NCI-H146 treated with DMSO at 0.1 percent for 48 hours (cell line): ENCODE measurements around the gene ANKRD2.
"Not testable (repeated sequence)": the region's sequence is repeated elsewhere in the genome, so short reads cannot be mapped to it uniquely, and the experiment has no call there.

Experiments
- DNase-seq: peaks from one replicate; lab custom pipeline; 2025; ENCODE audit not compliant: unreplicated experiment; lab: John Stamatoyannopoulos, UW

Gene ANKRD2, protein sequence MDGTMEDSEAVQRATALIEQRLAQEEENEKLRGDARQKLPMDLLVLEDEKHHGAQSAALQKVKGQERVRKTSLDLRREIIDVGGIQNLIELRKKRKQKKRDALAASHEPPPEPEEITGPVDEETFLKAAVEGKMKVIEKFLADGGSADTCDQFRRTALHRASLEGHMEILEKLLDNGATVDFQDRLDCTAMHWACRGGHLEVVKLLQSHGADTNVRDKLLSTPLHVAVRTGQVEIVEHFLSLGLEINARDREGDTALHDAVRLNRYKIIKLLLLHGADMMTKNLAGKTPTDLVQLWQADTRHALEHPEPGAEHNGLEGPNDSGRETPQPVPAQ

DNA sequence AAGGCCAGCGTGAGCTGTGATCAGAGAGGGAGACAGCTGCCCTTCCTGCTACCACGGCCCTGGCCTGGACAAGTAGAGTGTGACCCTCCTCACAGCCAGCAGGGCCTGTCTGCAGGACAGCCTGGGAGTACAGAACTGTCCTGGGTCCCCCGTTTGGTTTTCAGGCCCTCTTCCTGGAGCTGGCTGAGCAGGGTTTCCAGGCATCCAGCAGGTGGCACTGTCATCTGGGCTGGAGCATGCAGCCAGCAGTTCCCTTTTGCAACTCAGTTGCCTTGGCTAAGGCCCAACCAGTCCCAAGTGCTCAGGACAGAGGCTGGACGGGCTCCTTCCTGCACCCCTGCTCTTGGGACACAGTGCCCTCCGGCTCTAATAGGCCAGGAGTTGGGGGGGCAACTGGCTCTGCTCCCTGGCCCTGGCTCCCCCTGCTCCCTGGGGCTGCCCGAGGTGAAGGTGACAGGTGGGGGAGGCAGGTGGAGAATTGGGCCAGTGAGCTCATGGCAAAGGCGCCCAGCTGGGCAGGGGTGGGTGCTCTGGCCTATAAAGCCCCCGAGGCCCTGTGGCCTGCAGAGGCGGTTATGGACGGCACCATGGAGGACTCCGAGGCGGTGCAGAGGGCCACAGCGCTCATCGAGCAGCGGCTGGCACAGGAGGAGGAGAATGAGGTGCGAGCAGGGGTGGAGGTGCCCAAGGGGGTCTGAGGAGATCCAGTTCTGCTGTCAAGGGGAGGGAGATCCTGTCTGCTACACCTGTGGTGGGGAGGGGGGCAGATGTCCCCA lies at the start of gene ANKRD2:
Gene ANKRD2, plus strand, starts transcription at position 566 of the 776 bp plus-strand sequence. Its CDS starts 10 bp downstream, at position 576.
- peak; percentile 21 for DNase-seq

DNA sequence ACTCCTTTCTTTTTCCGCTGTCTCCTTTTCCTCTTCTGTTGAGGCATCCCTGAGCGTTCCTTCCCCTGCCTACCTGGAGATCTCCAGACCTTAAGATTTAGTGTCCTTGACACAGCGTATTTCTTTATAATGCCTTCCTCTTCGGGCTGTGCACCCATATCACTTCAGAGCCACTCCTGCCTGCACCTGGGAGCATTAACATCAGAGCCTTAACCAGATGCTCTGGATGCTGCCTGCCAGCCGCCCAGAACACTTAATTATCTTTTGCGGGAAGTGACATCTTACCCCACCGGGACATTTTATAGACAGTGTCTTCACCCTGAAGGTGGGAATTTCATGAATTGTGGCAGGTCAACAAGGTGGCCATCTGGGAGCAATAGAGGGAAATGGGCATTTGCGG lies 49.6 kb upstream of the ANKRD2 start:
- no peak for DNase-seq

DNA sequence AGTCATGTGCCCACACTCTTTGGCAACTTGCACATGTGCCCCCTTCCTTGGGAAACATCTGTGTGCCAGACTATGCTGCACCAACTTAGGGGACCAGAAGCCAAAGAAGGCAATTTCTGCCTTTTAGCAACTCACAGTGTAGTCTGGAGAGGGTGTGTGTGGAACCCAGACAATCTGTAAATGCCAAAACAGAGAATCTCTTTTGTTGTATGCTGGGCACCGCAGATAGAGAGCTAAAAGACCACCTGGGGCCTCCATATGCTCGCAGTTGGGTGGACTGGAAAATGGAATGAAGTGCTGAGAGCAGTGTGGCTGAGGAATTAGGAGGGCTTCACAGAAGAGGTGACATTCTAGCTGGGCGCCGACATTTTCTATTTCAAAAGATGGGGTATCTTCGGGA lies 47.5 kb upstream of the ANKRD2 start:
- DNase-seq = no peak

DNA sequence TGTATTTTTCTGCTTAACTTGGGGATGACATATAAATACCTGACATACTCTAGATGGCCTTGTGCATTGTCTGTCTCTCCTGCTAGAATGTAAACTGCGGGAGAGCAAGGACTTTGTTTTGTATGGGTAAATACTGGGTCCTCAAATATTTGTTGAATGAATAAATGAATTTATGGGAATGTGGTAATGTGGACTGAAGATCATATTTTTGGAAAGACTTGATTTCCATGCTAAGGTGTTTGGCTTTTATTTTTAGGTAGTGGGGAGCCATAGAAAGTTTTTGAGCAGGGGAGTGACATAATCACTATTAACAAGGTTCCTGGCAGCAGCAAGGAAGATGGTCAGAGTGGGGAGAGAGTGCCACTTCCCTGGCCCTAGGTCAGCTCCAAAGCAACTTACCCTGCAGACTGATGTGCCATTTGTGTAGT lies 46.9 kb upstream of the ANKRD2 start:
- no peak for DNase-seq

DNA sequence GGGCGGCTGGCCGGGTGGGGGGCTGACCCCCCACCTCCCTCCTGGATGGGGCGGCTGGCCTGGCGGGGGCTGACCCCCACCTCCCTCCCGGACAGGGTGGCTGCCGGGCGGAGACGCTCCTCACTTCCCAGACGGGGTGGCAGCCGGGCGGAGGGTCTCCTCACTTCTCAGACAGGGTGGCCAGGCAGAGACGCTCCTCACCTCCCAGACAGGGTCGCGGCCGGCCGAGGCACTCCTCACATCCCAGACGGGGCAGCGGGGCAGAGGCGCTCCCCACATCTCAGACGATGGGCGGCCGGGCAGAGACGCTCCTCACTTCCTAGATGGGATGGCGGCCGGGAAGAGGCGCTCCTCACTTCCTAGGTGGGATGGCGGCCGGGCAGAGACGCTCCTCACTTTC lies 43.7 kb upstream of the ANKRD2 start:
- not testable (repeated sequence) for DNase-seq

DNA sequence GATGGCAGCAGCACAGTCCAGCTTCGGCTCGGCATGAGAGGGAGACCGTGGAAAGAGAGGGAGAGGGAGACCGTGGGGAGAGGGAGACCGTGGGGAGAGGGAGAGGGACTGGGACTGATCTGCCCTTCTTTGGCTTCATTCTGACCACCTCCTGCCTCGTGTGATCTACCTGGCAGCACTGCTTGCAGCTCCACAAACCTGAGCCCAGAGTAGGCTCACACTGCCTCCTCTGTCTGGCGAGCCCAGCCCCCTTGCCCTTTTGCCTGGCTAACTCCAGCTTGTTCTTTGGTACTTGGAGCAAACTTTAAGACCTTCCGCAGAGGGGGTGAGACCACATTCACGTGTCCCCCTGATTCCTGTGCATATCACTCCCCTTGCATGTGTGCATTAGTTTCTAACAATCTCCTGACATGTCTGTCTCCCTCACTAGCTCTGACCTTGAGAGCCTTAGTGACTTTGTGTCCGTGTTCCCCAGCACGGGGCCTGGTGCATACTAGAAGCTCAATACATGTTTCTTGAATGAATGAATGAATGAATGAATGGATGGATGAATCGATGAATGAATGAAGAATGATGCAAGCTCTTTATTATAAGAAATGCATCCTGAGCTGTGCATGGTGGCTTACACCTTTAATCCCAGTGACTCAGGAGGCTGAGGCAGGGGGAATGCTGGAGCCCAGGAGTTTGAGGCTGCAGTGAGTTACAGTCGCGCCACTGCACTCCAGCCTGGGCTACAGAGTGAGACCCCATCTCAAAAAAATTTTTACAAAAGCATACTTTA lies 42.7 kb upstream of the ANKRD2 start:
- DNase-seq = no peak

DNA sequence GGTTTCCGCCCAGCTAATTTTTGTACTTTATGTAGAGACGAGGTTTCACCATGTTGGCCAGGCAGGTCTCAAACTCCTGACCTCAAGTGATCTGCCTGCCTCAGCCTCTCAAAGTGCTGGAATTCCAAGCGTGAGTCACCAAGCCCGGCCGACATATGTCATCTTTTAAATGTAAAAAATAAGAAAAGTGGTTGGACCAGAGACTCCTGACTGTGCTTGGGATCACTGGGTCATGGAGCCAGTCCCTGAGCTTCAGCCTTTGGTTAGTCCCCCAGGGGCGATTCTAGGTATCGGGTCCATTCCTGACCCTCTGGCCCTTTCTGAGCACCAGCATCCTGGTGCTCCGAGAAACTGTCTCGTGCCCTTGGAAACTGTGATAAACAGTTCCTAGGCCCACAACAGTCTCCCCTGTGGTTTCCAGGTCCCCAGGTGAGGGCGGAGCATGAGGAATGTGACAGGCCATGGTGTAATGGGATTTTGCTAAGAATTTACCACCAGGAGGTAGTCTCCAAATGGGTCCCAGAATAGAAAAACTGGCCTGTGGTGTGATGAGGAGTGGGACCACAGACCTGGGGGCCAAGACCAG lies 41.1 kb upstream of the ANKRD2 start:
- DNase-seq = no peak

DNA sequence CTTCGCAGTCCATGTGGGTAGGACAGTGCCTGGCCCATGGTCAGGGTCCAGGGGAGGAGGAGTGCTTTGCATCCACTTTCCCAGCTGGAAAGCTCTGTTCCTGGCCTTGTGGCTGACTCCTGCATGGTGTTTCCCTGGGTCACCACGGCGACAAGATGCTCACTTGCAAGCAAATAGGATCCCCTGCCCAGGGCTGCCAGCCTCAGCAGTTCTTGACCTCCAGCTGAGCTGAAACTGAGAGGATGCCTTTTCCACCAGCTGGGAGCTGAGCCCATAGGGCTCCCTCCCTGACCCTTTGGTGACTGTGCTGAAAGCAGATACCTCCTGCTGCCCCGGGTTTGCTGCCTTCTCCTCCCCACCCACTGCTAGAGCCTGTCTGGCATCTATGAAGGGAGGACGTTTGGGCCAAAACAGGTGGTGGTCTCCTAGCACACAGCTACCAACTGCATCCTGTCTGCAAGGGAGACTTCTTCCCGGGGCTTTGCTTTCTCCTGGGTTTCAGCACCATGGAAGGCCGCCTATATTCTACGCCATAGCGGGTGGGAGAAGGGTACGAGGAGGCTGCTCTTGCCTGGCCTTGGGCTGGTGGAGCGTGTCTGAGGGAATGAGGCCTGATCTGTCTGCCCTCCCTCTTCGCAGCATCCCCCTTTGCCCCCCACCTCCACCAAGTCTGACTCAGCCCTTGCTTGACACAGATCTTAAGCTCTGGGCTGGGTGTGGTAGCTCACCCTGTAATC lies 39.5 kb upstream of the ANKRD2 start:
- DNase-seq = no peak

DNA sequence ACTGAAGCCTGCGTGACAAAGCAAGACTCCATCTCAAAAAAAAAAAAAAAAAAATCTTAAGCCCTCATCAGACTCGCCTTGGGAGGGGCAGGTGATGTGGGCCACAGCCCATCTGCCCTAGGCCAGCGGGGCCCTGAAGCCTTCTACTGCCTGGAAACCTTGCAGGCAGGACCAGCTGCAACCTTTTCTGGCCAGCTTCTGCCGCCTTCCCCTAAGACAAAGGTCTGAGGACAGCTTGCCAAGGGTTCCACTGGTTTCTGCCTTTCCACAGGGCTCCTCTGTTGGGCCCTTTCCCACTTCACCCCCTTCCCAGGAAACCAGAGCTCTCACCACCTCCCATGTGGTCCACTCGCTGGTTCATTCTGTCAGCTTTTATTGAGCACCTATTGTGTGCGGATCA lies 38.7 kb upstream of the ANKRD2 start:
- no peak for DNase-seq

DNA sequence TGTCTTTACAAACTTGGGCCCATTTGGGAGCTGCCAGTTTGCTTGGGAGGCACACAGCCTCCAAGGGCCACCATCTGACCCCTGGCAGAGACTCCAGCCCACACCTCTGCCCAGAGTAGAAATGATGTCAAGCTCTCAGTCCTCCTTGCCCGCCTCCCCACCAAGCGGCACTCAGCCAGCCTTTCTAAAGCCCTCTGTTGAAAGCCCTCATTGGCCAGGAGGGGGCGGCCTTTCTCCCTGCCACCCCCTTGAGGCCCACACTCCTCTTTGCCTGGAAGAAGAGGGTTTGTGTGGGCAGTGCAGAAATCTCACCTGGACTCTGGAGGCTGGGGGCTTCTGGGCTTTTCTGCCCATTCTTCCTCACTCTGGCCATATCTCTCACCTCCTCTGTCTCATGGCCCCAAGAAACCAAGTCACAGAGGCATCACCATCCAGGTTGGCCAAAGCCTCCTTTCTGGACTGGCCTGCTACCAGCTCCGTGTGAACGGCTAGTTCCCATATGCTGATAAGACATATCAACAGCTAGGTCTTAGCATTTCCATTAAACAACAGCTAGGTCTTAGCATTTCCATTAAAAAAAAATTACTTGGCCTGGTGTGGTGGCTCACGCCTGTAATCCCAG lies 37.7 kb upstream of the ANKRD2 start:
- no peak for DNase-seq

DNA sequence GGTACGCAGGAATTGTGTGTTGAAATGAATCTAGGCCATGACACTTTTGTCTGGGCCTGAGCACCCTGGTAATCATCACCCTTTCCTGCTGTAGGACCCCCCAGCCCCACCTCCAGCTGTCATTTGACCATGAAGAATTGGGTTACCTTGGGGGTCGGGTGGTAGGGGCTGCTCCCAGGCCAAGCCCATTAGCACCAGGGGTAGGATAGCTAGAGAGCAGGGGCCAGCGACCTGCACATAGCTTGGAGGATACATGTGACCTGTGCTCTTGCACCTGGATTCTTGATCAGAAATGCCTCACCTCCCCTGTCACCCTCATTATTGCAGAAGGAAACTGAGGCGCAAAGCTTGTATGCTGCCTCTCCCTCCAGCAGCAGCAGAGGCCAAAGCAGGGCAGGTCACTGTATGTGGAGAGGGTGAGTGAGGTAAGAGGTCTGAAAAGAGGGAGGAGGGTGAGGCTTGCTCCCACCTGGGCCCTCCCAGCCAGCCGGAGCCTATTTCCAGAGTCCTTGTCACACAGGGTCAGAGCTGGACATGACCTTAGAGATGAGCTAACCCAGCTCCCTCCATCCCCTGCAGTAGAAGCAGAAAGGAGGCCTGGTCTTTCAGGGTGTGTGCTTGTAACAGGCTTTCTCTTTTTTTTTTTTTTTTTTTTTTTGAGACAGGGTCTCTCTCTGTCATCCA lies 35.3 kb upstream of the ANKRD2 start:
- DNase-seq = no peak

DNA sequence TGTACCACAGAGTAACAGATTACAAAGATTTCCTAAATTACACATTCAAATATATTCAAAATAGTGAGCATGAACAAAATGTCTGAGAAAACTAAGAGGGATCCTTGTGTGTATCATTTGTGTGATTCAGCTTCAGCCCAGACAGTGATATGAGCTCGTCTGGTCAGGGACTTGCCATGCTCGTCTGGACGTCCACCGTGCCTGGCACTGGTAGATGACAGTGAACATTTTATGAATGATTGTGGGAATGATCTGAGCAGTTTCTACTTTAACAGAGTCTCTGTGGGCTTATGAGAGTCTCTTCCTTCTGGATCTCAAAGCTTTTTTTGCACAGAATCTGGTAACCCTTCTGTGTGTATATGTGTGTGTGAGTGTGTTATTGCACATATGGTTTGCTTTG lies 34.2 kb upstream of the ANKRD2 start:
- DNase-seq = no peak

DNA sequence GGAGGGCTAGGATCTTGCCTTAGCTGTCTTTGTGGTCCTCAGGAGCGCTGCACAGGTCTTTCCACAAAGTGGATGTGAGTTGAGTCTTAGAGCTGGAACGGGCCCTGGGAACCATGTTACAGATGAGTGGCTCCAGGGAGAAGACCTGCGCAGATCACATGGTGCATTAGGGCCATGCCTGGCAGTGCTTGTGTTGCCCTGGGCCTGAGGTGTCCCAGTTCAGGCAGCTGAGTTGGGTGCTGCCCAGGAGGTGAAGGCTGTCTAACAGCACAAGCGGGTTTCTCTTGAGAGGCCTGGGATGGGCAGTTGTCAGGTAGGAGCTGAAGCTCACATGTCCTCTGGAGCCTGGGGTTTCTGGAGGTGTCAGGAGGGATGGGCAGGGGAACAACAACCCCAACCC lies 33.7 kb upstream of the ANKRD2 start:
- no peak for DNase-seq

DNA sequence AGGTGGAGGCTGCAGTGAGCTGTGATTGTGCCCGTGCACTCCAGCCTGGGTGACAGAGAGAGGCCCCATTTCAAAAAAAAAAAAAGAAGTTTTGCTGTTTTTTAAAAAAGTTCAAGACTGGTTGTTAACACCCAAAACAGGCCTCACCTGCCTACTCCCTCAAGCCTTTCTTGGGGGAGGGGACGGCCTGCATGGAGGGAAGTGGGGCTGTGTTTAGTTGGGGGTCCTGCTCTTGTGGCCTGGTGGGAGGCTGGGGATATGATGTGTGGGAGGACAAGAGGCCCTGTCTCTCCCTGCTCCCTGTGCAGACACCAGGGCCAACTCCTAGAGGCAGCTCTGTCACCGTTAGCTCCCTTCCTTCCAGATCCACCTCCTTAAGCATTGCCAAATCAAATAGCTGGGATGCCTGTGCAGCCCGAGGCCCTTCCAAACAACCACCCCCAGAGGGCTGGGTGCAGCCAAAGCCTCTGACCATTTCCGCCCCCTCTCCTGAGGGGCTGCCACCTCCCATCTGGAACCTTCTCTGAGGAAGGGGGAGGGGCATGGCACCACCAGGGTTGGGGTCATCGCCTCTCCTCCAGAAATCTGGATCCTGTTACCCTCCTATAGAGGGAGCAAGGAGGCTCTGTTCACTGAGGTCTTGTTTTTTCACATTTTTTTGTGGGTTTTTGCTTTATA lies 32.9 kb upstream of the ANKRD2 start:
- no peak for DNase-seq

DNA sequence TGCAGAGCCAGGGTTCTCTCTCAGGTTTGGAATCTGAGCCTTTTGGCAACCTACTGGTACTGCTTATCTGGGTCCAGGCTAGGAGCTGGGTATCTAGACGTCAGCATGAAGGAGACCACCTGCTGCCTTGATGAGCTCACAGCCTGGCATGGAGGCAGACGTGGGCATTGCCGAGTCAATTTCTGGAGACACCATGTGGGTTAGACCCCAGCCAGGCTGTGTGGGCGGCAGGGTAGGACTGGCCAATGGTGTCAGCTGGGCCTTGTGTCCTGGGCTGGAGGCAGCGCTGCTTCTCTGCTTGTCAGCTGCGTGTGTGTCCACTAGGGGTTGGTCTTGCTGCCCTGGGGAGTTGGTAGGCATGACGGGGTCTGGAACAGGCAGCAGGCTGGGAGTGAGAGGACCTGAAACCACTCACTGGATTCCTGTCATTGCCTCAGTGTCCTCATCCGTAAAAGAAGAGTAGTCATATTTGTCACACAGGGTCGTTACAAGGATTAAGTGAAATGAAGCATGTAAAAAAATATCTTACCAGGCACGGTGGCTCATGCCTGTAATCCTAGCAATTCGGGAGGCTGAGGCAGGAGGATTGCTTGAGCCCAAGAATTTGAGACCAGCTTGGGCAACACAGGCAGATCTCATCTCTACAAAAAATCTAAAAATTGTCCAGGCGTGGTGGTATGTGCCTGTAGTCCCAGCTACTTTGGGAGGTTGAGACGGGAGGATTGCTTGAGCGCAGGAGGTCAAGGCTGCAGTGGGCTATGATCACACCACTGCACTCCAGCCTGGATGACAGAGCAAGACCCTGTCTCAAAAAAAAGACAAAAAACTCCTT lies 31.7 kb upstream of the ANKRD2 start:
- DNase-seq = no peak

DNA sequence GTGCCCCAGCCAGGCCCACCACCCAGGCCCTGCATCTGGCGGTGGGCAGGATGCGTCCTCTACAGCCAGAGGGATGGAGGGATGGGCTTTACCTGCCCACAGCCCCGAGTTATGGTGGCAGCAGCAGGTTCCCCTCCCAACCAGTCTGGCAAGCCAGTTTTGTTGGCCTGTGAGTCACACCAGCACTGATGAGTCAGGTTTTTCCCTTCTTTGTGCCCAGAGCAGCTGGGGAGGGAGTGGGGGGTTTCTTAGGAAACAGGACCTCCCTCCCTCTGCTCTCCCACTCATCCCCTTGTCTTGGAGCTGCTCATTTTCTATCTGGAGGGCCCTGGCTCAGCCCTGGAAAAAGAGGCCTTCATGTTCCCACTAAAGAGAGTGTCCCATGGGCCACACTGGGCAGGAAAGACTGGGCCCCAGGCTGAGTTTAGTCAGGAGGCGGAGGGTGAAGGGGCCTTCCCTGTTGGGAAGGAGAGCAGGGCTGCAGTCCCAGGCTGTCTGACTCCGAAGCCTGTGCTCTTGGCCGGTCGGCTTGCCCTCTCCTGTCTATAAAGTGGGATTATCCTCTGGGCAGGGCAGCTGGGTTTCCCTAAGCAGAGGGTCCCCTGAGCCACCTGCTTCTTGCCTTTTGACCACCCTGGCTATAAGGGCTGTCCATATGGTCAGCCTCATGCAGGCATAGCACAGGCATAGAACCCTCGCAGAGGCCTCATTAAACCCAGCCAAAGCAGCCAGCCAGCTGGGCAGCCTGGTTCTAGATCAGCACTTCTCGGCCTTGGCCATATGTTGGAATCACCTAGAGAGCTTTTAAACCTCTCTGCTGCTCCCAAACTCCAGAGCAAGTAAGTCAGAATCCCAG lies 30.2 kb upstream of the ANKRD2 start:
- DNase-seq = no peak

DNA sequence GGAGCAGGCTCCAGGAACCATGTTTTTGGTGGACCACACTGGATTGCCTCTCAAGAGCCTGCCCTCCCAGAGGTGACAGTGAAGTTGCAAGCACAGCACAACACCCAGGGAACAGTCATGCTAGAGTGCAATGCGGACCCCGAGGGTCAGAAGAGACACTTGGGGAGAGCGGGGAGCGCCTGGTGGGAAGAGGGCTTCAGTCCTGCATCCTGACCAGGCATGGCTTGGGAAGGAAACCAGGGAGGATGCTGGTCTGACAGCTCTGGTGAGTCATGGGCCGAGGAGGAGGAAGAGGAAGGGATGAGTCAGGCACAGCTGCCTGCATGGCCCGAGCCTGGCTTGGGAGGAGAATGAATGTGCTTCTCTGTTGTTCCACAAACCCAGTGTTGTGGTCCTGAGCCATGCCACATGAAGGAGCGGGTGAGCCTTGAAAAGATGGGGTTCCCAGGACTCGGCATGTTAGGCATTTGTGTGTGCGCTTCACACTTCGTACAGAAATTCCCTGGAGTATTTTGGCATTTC lies 29.5 kb upstream of the ANKRD2 start:
- no peak for DNase-seq
